HepG2 (cell line): Measurements from ENCODE around the gene STK31.

Experiments used
- ATF3 ChIP-seq: sonication (generic); formaldehyde crosslinking; IDR thresholded peaks from 2 replicates; pipeline ENCODE4 v1.4.0; 2020; ENCODE audit warnings: missing genetic modification reagents
- ATF6 ChIP-seq: sonication (generic); formaldehyde crosslinking; conservative IDR thresholded peaks from 2 replicates; pipeline ENCODE4 v1.4.0; 2020; ENCODE audit warnings: missing genetic modification reagents
- BCL6 ChIP-seq: IDR thresholded peaks from 2 replicates; pipeline ENCODE4 v1.6.1; 2016; ENCODE audit warnings: missing genetic modification reagents, missing compliant biosample characterization
- CTCF ChIP-seq: sonication (generic); formaldehyde crosslinking; IDR thresholded peaks from 2 replicates; pipeline ENCODE4 v1.5.0; 2020; ENCODE audit warnings: mild to moderate bottlenecking, missing genetic modification reagents, moderate library complexity
- NFATC3 ChIP-seq: sonication (generic); formaldehyde crosslinking; IDR thresholded peaks from 2 replicates; pipeline ENCODE4 v1.5.1; 2020; ENCODE audit warnings: mild to moderate bottlenecking, missing genetic modification reagents
- POLR2A ChIP-seq, 2 experiments: IDR thresholded peaks; 2 replicates each; pipeline ENCODE4 v1.6.1; 2011; ENCODE audit warnings: low read depth in 2 of 2, low read length in 2 of 2, mild to moderate bottlenecking in 1 of 2, moderate library complexity in 1 of 2; ENCODE audit not compliant: insufficient read depth in 1 of 2
- SETDB1 ChIP-seq: sonication (generic); formaldehyde crosslinking; IDR thresholded peaks from 2 replicates; pipeline ENCODE4 v1.5.1; 2020; ENCODE audit warnings: missing genetic modification reagents, mild to moderate bottlenecking, borderline replicate concordance
- STAT6 ChIP-seq: sonication (generic); formaldehyde crosslinking; IDR thresholded peaks from 2 replicates; pipeline ENCODE4 v1.4.0; 2020; ENCODE audit warnings: missing genetic modification reagents, mild to moderate bottlenecking, borderline replicate concordance
- TP53 ChIP-seq: sonication (generic); formaldehyde crosslinking; conservative IDR thresholded peaks from 2 replicates; pipeline ENCODE4 v1.4.0; 2020; ENCODE audit warnings: missing genetic modification reagents
- ZNF232 ChIP-seq: sonication (generic); formaldehyde crosslinking; IDR thresholded peaks from 2 replicates; pipeline ENCODE4 v1.4.0; 2020; ENCODE audit warnings: missing genetic modification reagents, borderline replicate concordance
- ZNF660 ChIP-seq: sonication (generic); formaldehyde crosslinking; IDR thresholded peaks from 2 replicates; pipeline ENCODE4 v1.5.1; 2020; ENCODE audit warnings: mild to moderate bottlenecking, low read depth, missing genetic modification reagents, borderline replicate concordance
- ZNF775 ChIP-seq: sonication (generic); formaldehyde crosslinking; IDR thresholded peaks from 2 replicates; pipeline ENCODE4 v1.4.0; 2020; ENCODE audit warnings: missing genetic modification reagents, mild to moderate bottlenecking, moderate library complexity, borderline replicate concordance
- ZNF788 ChIP-seq: sonication (generic); formaldehyde crosslinking; IDR thresholded peaks from 2 replicates; pipeline ENCODE4 v1.5.0; 2020; ENCODE audit warnings: mild to moderate bottlenecking, missing genetic modification reagents, borderline replicate concordance

GRCh38 chr7:23709081-23709750 is 803 bp upstream of the STK31 start:
- TF ChIP-seq ZNF232, result no peak
- TF ChIP-seq ATF6 (CRISPR knock-in tag), result no peak
- no peak for TF ChIP-seq ATF3 (CRISPR knock-in tag)
- no peak for TF ChIP-seq ZNF775 (CRISPR knock-in tag)
- TF ChIP-seq BCL6 (CRISPR knock-in tag), result no peak
- TF ChIP-seq TP53, result no peak
- no peak for TF ChIP-seq NFATC3
- TF ChIP-seq SETDB1 (CRISPR knock-in tag), result no peak
- TF ChIP-seq ZNF660 (CRISPR knock-in tag), result no peak
- TF ChIP-seq POLR2A (IDR thresholded peaks at IDR 0.05; ENCODE audit: insufficient read depth in 1 of 2, low read depth in 2 of 2, low read length in 2 of 2), result no peak
- TF ChIP-seq CTCF (CRISPR knock-in tag), result no peak
- no peak for TF ChIP-seq ZNF788 (CRISPR knock-in tag)
- TF ChIP-seq STAT6 (CRISPR knock-in tag), result no peak
